ENCODE data around the gene KRTAP6-2. TPM values are rescaled to one million over a fixed set of nuclear protein-coding genes. Genes with fewer than 3 reads are reported as not detected.

KRTAP6-2 gene
- total RNA-seq, 2 donors from 2014 or later: not detected

GRCh38 chr21:30620080-30620479 is 21.4 kb upstream of the KRTAP6-2 start:
- no peaks in the 10 kb centered on the region for H3K4me1 ChIP-seq
- no peaks in the 10 kb centered on the region for H3K27me3 ChIP-seq
- DNase-seq: no peak
- H3K4me3 ChIP-seq: no peak overlapping the region
- TF ChIP-seq CTCF (IDR thresholded peaks at IDR 0.05): no peak
- H3K27ac ChIP-seq: no peak overlapping the region
- no peak for ATAC-seq
- intact Hi-C loops (cut with DNase I): no loop called here
- no peaks in the 10 kb centered on the region for H3K9me3 ChIP-seq
- H3K36me3 ChIP-seq (replicated peaks in 1 of 2; ENCODE audit: insufficient read depth in 1 of 2, low read depth in 2 of 2): no peaks in the 10 kb centered on the region

- no peak for ATAC-seq
- H3K4me1 ChIP-seq: no peaks in the 10 kb centered on the region
- DNase-seq: no peak
- WGBS, 2 donors: 76 to 94% methylated on average over 2 of the region's 2 CpGs
- intact Hi-C loops (cut with DNase I): no loop called here
- TF ChIP-seq CTCF (IDR thresholded peaks at IDR 0.05): no peak
- TF ChIP-seq POLR2A (IDR thresholded peaks at IDR 0.05): no peak
- H3K36me3 ChIP-seq (replicated peaks in 1 of 2; ENCODE audit: insufficient read depth in 1 of 2, low read depth in 2 of 2): no peaks in the 10 kb centered on the region
- no peaks in the 10 kb centered on the region for H3K9me3 ChIP-seq
- no peak within 1 kb of the TSS for H3K4me3 ChIP-seq
- no peak within 1 kb of the TSS for H3K27ac ChIP-seq
- no peaks in the 10 kb centered on the region for H3K27me3 ChIP-seq
These were observed 17.4 kb upstream of the KRTAP6-2 start, which contains the start of gene KRTAP20-1 for GRCh38 chr21:30616125-30616524. KRTAP20-1 (plus strand) TSS chr21:30616425; CDS start chr21:30616455, 30 bp downstream.

GRCh38 chr21:30615199-30615598 is 16.5 kb upstream of the KRTAP6-2 start:
- Histone ChIP-seq H3K27ac (no peak overlapping the region), H3K4me3 (no peak overlapping the region), H3K27me3 (no peaks in the 10 kb centered on the region), H3K9me3 (no peaks in the 10 kb centered on the region), H3K4me1 (no peaks in the 10 kb centered on the region), H3K36me3 (replicated peaks in 1 of 2; ENCODE audit: insufficient read depth in 1 of 2, low read depth in 2 of 2) (no peaks in the 10 kb centered on the region)
- DNase-seq: no peak
- ATAC-seq: no peak
- intact Hi-C loops (cut with DNase I): no loop called here
- no peak for TF ChIP-seq CTCF (IDR thresholded peaks at IDR 0.05)
- no peak for TF ChIP-seq POLR2A (IDR thresholded peaks at IDR 0.05)

GRCh38 chr21:30613836-30614235 is 15.1 kb upstream of the KRTAP6-2 start, which contains the start of gene KRTAP6-1:
KRTAP6-1 (minus strand) TSS chr21:30613930; CDS start chr21:30613904, 26 bp downstream.
- H3K27ac ChIP-seq: no peak within 1 kb of the TSS
- no peaks in the 10 kb centered on the region for H3K27me3 ChIP-seq
- no peaks in the 10 kb centered on the region for H3K9me3 ChIP-seq
- ATAC-seq (no peak), DNase-seq (no peak)
- intact Hi-C loops (cut with DNase I): no loop called here
- no peaks in the 10 kb centered on the region for H3K36me3 ChIP-seq (replicated peaks in 1 of 2; ENCODE audit: insufficient read depth in 1 of 2, low read depth in 2 of 2)
- TF ChIP-seq CTCF (IDR thresholded peaks at IDR 0.05) (no peak), POLR2A (IDR thresholded peaks at IDR 0.05) (no peak)
- no peak within 1 kb of the TSS for H3K4me3 ChIP-seq
- WGBS, 2 donors: 50 to 65% methylated on average over 2 of the region's 2 CpGs
- H3K4me1 ChIP-seq: no peaks in the 10 kb centered on the region

GRCh38 chr21:30612132-30612531 is 13.4 kb upstream of the KRTAP6-2 start:
- Histone ChIP-seq H3K27me3 (no peaks in the 10 kb centered on the region), H3K9me3 (no peaks in the 10 kb centered on the region), H3K27ac (no peak overlapping the region), H3K4me1 (no peaks in the 10 kb centered on the region), H3K36me3 (replicated peaks in 1 of 2; ENCODE audit: insufficient read depth in 1 of 2, low read depth in 2 of 2) (no peaks in the 10 kb centered on the region), H3K4me3 (no peak overlapping the region)
- TF ChIP-seq CTCF (IDR thresholded peaks at IDR 0.05) (no peak), POLR2A (IDR thresholded peaks at IDR 0.05) (no peak)
- WGBS, 2 donors: 60 to 67% methylated on average over 2 of the region's 2 CpGs
- DNase-seq (no peak), ATAC-seq (no peak)
- intact Hi-C loops (cut with DNase I): no loop called here
